NCI-H2029 treated with DMSO at 0.1 percent for 48 hours (cell line): ENCODE measurements around the gene GSTCD.
"Not testable (repeated sequence)": the region's sequence is repeated elsewhere in the genome, so short reads cannot be mapped to it uniquely, and the experiment has no call there.

Source experiments
- DNase-seq: peaks from one replicate; lab custom pipeline; 2025; lab: John Stamatoyannopoulos, UW

GSTCD gene

GRCh38 chr4:105708181-105709080 is at the start of gene GSTCD, which contains the start of gene INTS12:
Gene GSTCD (plus strand): TSS chr4:105708784. CDS start chr4:105717614, 8,830 bp downstream.
Gene INTS12 (minus strand): TSS chr4:105708689. CDS start chr4:105700005, 8,684 bp downstream.
- peak; percentile 76 for DNase-seq

DNA sequence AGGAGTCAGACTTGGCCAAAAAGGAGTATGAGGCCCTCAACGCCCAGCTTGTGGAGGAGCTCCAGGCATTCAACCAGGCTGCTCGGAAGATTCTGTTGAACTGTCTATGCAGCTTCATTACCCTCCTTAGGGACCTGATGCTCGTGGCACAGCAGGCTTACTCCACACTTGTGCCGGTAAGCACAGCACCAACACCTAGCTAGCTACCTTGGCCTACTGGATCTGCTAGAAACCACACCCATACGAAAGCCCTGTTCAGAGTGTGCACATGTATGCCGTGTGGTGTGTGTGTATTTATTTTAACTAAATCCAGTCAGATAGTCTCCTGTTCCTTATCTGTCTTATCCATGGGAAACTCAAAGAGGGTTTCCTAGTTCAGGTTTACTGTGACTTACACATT is 49.4 kb upstream of the GSTCD start:
- no peak for DNase-seq

- DNase-seq: no peak
Observed at GRCh38 chr4:105661028-105661427, 47.6 kb upstream of the GSTCD start.

DNA sequence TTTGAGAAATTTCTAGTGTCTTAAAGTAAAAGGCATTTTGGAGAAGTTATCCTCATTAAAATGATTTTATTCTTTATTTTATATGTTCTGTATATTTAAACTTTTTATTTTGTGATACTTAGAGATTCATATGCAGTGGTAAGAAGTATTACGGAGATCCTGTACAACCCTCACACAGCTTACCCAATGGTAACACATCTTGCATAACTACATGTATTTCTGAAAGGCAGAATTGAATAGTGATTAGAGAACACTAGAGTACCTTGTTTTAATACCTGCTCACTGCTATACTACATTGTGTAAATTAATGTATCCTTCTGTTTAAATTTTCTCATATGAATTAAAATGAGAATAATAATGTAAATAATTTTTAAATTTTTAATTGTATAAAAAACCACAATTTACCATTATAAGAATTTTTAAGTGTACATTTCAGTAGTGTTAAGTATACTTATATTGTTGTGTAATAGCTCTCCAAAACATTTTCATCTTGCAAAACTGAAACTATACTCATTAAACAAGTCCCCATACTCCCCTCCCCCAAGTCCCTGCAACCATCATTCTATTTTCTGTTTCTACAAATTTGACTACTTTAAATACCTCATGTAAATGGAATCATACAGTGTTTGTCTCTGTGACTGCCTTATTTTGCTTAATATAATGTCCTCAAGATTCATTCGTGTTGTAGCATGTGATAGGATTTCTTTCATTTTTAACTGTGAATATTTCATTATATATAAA is 45.5 kb upstream of the GSTCD start:
- DNase-seq: no peak

- no peak for DNase-seq
Observed at GRCh38 chr4:105666693-105667092, 41.9 kb upstream of the GSTCD start.

GRCh38 chr4:105670684-105671083 is 37.9 kb upstream of the GSTCD start:
- DNase-seq: no peak

DNA sequence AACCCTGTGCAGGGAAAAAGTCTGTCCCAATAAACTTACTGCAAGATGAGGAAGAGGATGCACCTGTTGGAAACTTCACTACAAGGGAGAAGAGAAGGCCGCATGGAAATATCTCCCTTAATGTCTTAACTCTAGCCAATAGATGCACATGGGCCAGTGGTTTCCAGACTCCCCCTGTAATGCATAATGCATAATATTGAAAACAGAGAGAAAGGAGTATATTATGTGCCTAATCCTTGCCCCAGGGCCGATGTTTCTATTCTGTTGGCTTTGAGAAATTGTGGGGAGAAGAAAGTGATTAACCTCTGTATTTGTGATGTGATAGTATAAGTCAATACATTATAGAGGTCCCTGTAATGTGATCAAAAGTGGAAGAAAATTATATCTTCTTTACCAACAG is 37.3 kb upstream of the GSTCD start:
- DNase-seq: no peak

- DNase-seq: no peak
Observed at GRCh38 chr4:105674011-105674410, 34.6 kb upstream of the GSTCD start.

DNA sequence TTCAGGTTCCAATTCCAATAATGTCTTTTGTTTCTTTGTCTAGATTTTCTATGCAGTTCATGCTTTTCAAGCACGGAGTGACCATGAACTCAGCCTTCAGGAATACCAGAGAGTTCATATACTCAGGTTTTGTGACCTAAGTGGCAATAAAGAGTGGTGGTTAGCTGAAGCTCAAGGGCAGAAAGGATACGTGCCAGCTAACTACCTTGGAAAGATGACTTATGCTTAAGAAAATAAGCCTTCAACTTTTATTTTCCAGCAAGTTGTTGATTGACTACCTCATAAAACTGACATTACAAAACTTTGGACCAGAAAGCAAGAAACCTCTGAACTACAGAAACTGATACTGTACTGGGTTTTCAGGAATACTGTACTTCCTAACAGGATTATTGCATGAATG is 30.9 kb upstream of the GSTCD start:
- DNase-seq: no peak

DNA sequence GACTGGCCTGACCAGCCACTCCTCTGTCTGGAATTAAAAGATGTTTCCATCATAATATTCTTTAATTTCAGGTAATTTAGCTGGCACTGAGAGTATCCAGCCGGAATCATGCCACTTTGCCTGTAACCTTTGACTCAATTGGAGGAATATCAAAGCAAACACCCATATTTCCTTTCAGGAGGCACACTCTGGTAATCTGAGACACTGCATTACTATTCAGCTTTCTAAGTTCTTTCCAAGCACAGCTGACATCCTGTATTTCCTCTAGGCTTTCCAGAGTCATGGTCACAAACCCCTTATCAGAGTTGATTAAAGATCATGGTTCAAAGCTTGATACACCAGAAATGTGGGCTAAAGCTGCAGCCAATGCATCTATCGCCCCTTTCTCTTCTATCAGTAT is 29.4 kb upstream of the GSTCD start:
- DNase-seq: peak; percentile 48

DNA sequence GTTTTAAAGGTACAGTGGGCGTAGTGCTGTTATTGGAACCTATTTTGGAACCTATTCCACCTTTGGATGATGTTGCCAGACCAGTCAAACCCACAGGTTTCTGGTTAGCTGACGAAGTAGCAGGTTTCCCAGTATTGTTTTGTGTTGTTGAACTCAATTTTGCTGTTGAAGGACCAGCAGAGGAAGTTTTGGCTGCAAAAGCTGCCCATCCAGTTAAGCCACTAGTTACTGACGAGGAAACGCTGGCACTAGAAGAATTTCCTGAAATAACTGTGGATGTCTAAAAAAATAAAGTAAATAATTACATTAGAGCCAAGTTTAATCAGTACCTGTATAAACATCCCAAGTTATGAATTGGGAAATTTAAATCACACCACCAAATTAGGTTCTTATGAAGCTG is 25.5 kb upstream of the GSTCD start:
- DNase-seq: peak; percentile 75

DNA sequence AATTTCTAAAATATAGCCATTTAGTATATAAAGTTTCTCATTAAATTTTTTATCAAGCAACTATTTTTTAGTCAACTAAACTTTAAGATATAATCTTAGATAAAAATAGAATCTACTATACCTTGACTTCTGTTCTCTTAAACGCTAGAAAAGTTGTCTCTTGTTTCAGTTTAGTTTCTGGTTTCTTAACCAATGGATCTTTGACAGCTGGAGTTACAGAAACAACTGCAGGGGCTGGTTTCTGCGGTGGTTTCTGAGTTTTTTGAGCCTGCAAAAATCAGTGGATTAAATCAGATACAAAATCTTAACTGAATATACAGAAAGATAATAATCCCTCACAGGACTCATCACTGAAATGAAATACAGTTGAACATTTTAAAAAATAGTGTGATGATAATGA is 22.0 kb upstream of the GSTCD start:
- DNase-seq: no peak

GRCh38 chr4:105694812-105695211 is 13.8 kb upstream of the GSTCD start:
- DNase-seq: not testable (repeated sequence)

DNA sequence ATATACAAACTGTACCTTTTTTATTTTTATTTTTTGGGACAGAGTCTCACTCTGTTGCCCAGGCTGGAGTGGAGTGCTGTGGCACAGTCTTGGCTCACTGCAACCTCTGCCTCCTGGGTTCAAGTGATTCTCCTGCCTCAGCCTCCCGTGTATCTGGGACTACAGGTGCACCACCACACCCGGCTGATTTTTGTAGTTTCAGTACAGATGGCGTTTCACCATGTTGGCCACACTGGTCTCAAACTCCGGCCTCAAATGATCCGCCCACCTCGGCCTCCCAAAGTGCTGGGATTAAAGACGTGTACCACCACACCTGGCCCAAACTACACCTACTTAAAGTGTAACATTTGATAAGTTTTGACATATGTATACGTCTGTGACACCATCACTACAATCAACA is 12.8 kb upstream of the GSTCD start:
- DNase-seq: not testable (repeated sequence)

DNA sequence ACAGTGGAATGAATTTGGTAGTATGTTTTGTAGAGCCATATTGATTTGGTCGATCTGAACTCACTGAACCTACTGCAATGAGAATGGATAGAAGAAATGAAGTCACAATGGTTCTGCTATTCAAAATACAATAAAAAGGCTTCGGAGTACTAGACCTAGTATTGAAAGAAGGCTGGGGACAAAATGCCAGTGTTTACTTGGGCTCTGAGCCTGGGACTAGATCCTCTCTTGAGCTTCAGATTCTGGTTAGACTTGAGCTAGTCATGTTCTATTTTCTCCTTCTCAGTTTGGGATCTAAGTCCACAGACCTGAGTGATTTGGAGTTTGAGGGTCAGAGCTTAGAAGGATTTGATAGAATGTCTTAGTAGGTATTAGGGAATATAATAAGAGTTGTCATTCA is 10.0 kb upstream of the GSTCD start:
- DNase-seq: peak; percentile 68

DNA sequence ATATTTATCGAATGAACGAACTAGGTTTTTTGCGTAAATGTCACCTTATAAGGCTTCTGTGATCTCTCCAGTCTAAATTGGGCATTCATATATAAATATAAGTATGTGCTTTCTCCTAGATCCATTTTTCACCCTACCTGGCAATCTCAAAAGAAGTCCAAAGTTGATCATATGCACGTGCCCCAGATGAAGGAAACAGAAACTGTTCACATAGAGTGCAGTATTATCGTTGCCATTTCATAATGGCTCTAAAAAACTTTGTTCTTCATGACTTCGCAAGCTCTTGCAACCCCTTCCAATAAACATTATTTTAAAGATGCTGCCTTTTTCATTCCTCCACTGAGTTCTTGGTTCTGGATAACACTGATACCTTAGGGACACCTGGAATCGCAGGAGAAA is 803 bp upstream of the GSTCD start:
- DNase-seq: no peak

GRCh38 chr4:105709081-105709450 is 482 bp downstream of the GSTCD start:
- DNase-seq: no peak

DNA sequence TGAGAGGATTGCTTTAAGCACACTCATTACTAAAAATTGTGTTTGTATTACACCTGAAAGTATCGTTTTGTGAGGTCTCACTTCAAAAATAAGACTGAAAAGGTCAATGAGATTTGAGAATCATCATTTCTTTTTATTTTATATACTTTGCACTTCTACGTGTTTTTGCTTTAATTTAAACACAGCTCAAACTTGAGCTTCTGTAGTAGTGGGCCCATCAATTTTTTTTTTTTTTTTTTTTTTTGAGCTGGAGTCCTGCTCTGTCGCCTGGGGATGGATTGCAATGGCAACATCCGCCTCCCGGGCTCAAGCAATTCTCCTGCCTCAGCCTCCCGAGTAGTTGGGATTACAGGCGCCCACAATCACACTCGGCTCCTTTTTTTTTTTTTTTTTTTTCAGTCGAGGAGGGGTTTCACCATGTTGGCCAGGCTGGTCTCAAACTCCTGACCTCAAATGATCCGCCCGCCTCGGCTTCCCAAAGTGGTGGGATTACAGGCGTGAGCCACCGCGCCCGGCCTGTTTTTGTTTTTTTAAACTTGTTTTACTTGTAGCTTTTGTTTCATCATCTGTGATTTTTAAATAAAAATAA is 1.5 kb downstream of the GSTCD start:
- no peak for DNase-seq

GRCh38 chr4:105710678-105711077 is 2.1 kb downstream of the GSTCD start:
- DNase-seq: peak; percentile 39

DNA sequence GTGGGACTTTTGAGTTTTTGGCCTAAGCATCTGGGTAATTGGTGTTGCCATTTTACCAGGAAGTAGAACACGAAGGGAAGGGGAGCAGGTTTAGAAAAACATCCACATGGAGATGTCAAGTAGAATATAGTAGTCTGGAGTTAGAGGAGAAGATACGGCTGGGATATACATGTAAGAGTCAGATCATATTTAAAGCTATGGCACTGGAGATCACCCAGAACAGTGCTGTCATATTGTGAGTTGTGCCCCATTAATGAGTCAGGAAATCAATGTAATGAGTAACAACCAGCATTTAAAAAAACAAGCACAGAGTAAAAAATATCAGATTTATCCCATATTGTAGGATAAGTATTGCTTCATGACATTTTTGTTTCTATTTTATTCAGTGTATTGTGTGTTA is 4.2 kb downstream of the GSTCD start:
- no peak for DNase-seq

GRCh38 chr4:105714071-105714521 is 5.5 kb downstream of the GSTCD start:
- DNase-seq: peak; percentile 4

GRCh38 chr4:105714932-105715331 is 6.3 kb downstream of the GSTCD start:
- DNase-seq: no peak
